ENCODE data around the gene CDH16.

DNA sequence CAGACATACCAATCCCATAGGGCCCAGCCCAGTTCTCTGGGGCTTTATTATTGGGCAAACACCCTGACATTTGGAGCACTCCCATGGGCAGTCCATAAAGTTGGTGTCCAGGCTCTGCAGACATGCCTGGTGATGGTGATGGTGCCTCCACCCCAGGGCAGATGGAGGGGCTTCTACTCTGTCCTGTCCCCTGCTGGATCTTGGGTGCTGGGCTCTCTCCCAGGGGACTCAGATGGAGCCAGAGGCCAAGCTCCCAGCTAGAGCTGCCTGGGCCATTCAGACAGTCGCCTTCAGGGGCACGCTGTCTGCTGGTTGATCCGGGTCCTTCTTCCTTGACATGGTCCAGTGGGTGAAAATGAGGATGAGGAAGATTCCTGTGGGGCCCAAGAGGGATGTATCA lies 10.6 kb downstream of the CDH16 start:
- TF ChIP-seq, protein P1, sequence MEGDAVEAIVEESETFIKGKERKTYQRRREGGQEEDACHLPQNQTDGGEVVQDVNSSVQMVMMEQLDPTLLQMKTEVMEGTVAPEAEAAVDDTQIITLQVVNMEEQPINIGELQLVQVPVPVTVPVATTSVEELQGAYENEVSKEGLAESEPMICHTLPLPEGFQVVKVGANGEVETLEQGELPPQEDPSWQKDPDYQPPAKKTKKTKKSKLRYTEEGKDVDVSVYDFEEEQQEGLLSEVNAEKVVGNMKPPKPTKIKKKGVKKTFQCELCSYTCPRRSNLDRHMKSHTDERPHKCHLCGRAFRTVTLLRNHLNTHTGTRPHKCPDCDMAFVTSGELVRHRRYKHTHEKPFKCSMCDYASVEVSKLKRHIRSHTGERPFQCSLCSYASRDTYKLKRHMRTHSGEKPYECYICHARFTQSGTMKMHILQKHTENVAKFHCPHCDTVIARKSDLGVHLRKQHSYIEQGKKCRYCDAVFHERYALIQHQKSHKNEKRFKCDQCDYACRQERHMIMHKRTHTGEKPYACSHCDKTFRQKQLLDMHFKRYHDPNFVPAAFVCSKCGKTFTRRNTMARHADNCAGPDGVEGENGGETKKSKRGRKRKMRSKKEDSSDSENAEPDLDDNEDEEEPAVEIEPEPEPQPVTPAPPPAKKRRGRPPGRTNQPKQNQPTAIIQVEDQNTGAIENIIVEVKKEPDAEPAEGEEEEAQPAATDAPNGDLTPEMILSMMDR (IDR thresholded peaks at IDR 0.05; ENCODE audit: insufficient read depth, low read depth, low read length) = no peak
- no peak for TF ChIP-seq EZH2 (IDR thresholded peaks at IDR 0.05; ENCODE audit: insufficient read depth, low read length)
